Adrenal gland (tissue), 12 donors: ENCODE measurements around the gene RPS19. TPM values are rescaled to one million over a fixed set of nuclear protein-coding genes. Genes with fewer than 3 reads are reported as not detected.
A peak's percentile ranks its signal among the peaks of the same experiment; 100 is the strongest.

ENCODE experiments used
- DNase-seq, 7 donors: peaks; one replicate each; pipeline ENCODE4 v3.0.0-alpha.2; 2019 to 2020
- H3K27ac ChIP-seq, 5 donors: fragments of 200-600 bp; sonication (generic) in 4 of 5; 1 replicate in 3 of 5; 2 replicates in 2 of 5; pipeline versions ENCODE4 v1.5.1 to v1.8.0; 2016 to 2020; ENCODE audit warnings: mild to moderate bottlenecking in 1 of 5
- H3K27me3 ChIP-seq: fragments of 200-600 bp; 2 replicates; pipeline ENCODE4 v1.8.0; 2021
- H3K36me3 ChIP-seq, 2 donors: fragments of 200-600 bp; replicated peaks in 1 of 2; 1 replicate in 1 of 2; 2 replicates in 1 of 2; pipeline versions ENCODE4 v1.5.1 to v1.8.0; 2018 to 2022
- H3K4me1 ChIP-seq, 2 donors: fragments of 200-600 bp; replicated peaks in 1 of 2; 1 replicate in 1 of 2; 2 replicates in 1 of 2; pipeline versions ENCODE4 v1.5.1 to v1.8.0; 2018 to 2021
- H3K4me3 ChIP-seq, 4 donors: fragments of 200-600 bp; sonication (generic) in 3 of 4; one replicate each; pipeline ENCODE4 v1.5.1; 2016 to 2018
- H3K9me3 ChIP-seq, 3 donors: fragments of 200-600 bp; sonication (generic) in 1 of 3; replicated peaks in 1 of 3; 1 replicate in 2 of 3; 2 replicates in 1 of 3; pipeline versions ENCODE4 v1.5.1 to v1.8.0; 2016 to 2021
- CTCF ChIP-seq, 6 experiments: fragments of 450-650 bp in 4 of 6; fragments of 200-600 bp in 2 of 6; sonication (generic) in 1 of 6; IDR thresholded peaks; 1 replicate in 5 of 6; 2 replicates in 1 of 6; pipeline versions ENCODE4 v1.5.1 to v1.8.0; 2016 to 2021; ENCODE audit warnings: antibody characterized with exemption in 6 of 6, mild to moderate bottlenecking in 2 of 6, moderate library complexity in 1 of 6
- POLR2A ChIP-seq, 2 donors: fragments of 450-650 bp; IDR thresholded peaks; one replicate each; pipeline ENCODE4 v1.6.1; 2017; ENCODE audit warnings: antibody characterized with exemption in 2 of 2, mild to moderate bottlenecking in 2 of 2, moderate library complexity in 1 of 2
- WGBS, 4 donors: extraction: QIAGEN DNeasy Blood & Tissue Kit in 2 of 4; methylation state at CpG; one replicate each; pipeline versions ENCODE4 v1.1.5 to v1.1.7; 2013 to 2017; 5-methylcytosine and 5-hydroxymethylcytosine counted together
- intact Hi-C, 2 donors: fragments of 100-400 bp; cut with DNase I; formaldehyde crosslinking; loops; one replicate each; pipeline versions ENCODE4 v1.14.1 to v1.15.0; 2022 to 2023
- polyA plus RNA-seq, 3 donors: library from polyadenylated mRNA; stranded (reverse); fragments of 200-250 nt in 2 of 3; fragments of 350-450 nt in 1 of 3; fragmentation: Illumina TruSeq in 1 of 3; extraction: RNeasy Lipid Tissue Mini Kit (QIAGEN cat#74804) in 1 of 3; gene quantifications; one replicate each; pipeline ENCODE4 v1.2.3, GENCODE V29; 2013 to 2014
- total RNA-seq, 9 donors: library from RNA; depleted of rRNA in 4 of 9; stranded (reverse); fragments of >200 nt in 4 of 9; fragments of 120-200 nt in 1 of 9; fragmentation: NEBNext Ultra II Directional in 1 of 9; extraction: Animal tissue kit (Norgen Biotek cat#: 25700) in 1 of 9; gene quantifications; one replicate each; pipeline versions ENCODE4 v1.1.0 to v1.2.4, GENCODE V29; 2013 to 2023
- donor health status: healthy with polysubstance abuse.
- donor health status: Bipolar disorder and iron deficiency.
- donor health status: DM: yes; HTN: yes; CAD: no.
- donor health status: DM: no; HTN: no; CAD: no.
- donor health status: DM: no; HTN: no; CAD: no.
- donor health status: DM: yes; HTN: yes; CAD: no.

The RPS19 gene
- total and polyA plus RNA-seq, 12 donors: 418 to 3,405 (median 1,389) TPM

DNA sequence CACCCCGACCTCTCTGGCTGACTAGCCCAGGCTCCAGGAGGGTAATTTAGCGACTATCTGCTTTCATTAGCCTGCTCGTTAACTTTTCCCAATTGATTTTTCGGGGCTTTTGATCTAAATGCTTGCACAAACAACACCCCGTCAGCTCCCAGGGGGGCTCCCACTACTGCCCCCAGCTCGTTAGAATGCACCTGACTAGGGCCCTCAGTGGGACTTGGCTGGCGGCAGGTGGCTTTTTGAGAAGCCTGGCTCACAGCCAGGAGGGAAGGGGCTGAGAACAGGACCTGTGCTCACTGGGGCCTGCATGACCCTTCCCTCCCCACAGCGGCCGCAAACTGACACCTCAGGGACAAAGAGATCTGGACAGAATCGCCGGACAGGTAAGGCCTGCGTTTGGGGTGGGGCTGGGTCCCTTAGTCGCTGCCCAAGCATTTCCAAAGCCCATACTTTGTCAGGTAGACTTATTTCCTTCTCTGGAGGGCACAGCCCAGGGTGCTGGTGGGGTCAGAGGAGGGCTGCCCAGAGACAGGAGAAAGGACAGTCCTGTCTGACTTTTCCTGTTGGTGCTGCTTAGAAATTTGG lies 9.4 kb downstream of the RPS19 start:
- H3K9me3 ChIP-seq: no peaks in the 10 kb centered on the region
- no peaks in the 10 kb centered on the region for H3K27me3 ChIP-seq
- DNase-seq: no peak
- no peak overlapping the region for H3K27ac ChIP-seq
- WGBS, 4 donors: 84 to 85% (median 85%) methylated on average over 12 to 13 of the region's 13 CpGs
- H3K36me3 ChIP-seq: peaks cover 0 to 75% of the 10 kb centered on the region in 2 donors
- H3K4me1 ChIP-seq: no peaks in the 10 kb centered on the region
- intact Hi-C loops: no loop called here
- TF ChIP-seq CTCF (IDR thresholded peaks at IDR 0.05): no peak
- no peak for TF ChIP-seq POLR2A (IDR thresholded peaks at IDR 0.05)
- H3K4me3 ChIP-seq: no peak overlapping the region

GRCh38 chr19:41870401-41870873 lies 10.4 kb downstream of the RPS19 start:
- H3K9me3 ChIP-seq: no peaks in the 10 kb centered on the region
- TF ChIP-seq CTCF (IDR thresholded peaks at IDR 0.05) (no peak), POLR2A (IDR thresholded peaks at IDR 0.05) (no peak)
- intact Hi-C loops: loop anchor here in 1 of 2 donors (10.0 kb wide), 1 partner anchor 84 kb away; the partner anchor contains the start of gene RABAC1
- peak in 2 of 7 donors; percentile 21 to 37 for DNase-seq
- WGBS, 4 donors: 52 to 89% (median 80%) methylated on average over 2 to 3 of the region's 3 CpGs
- H3K27ac ChIP-seq: no peak overlapping the region
- no peaks in the 10 kb centered on the region for H3K27me3 ChIP-seq
- H3K36me3 ChIP-seq: peaks cover 0 to 65% of the 10 kb centered on the region in 2 donors
- H3K4me3 ChIP-seq: no peak overlapping the region
- H3K4me1 ChIP-seq: no peaks in the 10 kb centered on the region

- intact Hi-C loops: loop anchor here in 1 of 2 donors (10.0 kb wide), 1 partner anchor 83 kb away; the partner anchor contains the start of gene RABAC1
- WGBS, 4 donors: 62 to 73% (median 64%) methylated on average over 10 to 16 of the region's 16 CpGs
- Histone ChIP-seq H3K4me3 (no peak overlapping the region), H3K27ac (peak overlapping the region in 1 of 5 donors; percentile 1), H3K9me3 (no peaks in the 10 kb centered on the region), H3K4me1 (no peaks in the 10 kb centered on the region), H3K27me3 (no peaks in the 10 kb centered on the region), H3K36me3 (peaks cover 0 to 54% of the 10 kb centered on the region in 2 donors)
- no peak for DNase-seq
- no peak for TF ChIP-seq CTCF (IDR thresholded peaks at IDR 0.05)
- no peak for TF ChIP-seq POLR2A (IDR thresholded peaks at IDR 0.05)
Observed at GRCh38 chr19:41871573-41872383, 11.7 kb downstream of the RPS19 start.

- Histone ChIP-seq H3K27me3 (no peaks in the 10 kb centered on the region), H3K9me3 (no peaks in the 10 kb centered on the region), H3K4me3 (no peak overlapping the region), H3K36me3 (peaks cover 0 to 48% of the 10 kb centered on the region in 2 donors), H3K4me1 (no peaks in the 10 kb centered on the region), H3K27ac (no peak overlapping the region)
- 79 to 89% (median 87%) methylated on average over 9 to 12 of the region's 12 CpGs for WGBS, 4 donors
- intact Hi-C loops: loop anchor here in 1 of 2 donors (10.0 kb wide), 1 partner anchor 82 kb away; the partner anchor contains the start of gene RABAC1
- no peak for TF ChIP-seq CTCF (IDR thresholded peaks at IDR 0.05)
- no peak for DNase-seq
Observed at GRCh38 chr19:41872384-41872774, 12.3 kb downstream of the RPS19 start.
